Trophoblast cell (in vitro differentiated cells and primary cell): ENCODE measurements around the gene PRSS22.

Experiments
- DNase-seq, 2 donors: peaks; one replicate each; pipeline ENCODE4 v3.0.0-alpha.2; 2016
- H2AFZ ChIP-seq: 2 replicates; pipeline ENCODE4 v1.6.1; 2013; ENCODE audit warnings: low read length, moderate library complexity, mild to moderate bottlenecking; ENCODE audit not compliant: insufficient read depth, poor library complexity
- H2AK5ac ChIP-seq: 2 replicates; pipeline ENCODE4 v1.6.1; 2013; ENCODE audit warnings: mild to moderate bottlenecking, low read length
- H2BK120ac ChIP-seq: 2 replicates; pipeline ENCODE4 v1.6.1; 2013; ENCODE audit warnings: low read length, mild to moderate bottlenecking, moderate library complexity; ENCODE audit not compliant: insufficient read depth, poor library complexity
- H2BK12ac ChIP-seq: 2 replicates; pipeline ENCODE4 v1.6.1; 2013; ENCODE audit warnings: mild to moderate bottlenecking, low read length, moderate library complexity
- H2BK5ac ChIP-seq: 2 replicates; pipeline ENCODE4 v1.6.1; 2013; ENCODE audit warnings: low read length, low read depth, moderate library complexity, mild to moderate bottlenecking; ENCODE audit not compliant: poor library complexity
- H3K14ac ChIP-seq: 2 replicates; pipeline ENCODE4 v1.6.1; 2013; ENCODE audit warnings: mild to moderate bottlenecking, low read length
- H3K18ac ChIP-seq: 2 replicates; pipeline ENCODE4 v1.6.1; 2013; ENCODE audit warnings: mild to moderate bottlenecking, low read length
- H3K23ac ChIP-seq: 2 replicates; pipeline ENCODE4 v1.6.1; 2013; ENCODE audit warnings: low read length
- H3K27ac ChIP-seq: 2 replicates; pipeline ENCODE4 v1.5.1; 2013; ENCODE audit warnings: low read depth, mild to moderate bottlenecking, inconsistent platforms, low read length, moderate library complexity
- H3K27me3 ChIP-seq: 2 replicates; pipeline ENCODE4 v1.6.1; 2013; ENCODE audit warnings: inconsistent platforms, mild to moderate bottlenecking, low read length, moderate library complexity; ENCODE audit not compliant: insufficient read depth
- H3K36me3 ChIP-seq, 2 experiments: 1 replicate in 1 of 2; 2 replicates in 1 of 2; pipeline ENCODE4 v1.6.1; 2013; ENCODE audit warnings: low read length in 2 of 2, mild to moderate bottlenecking in 2 of 2, moderate library complexity in 1 of 2; ENCODE audit not compliant: insufficient read depth in 2 of 2, control insufficient read depth in 1 of 2
- H3K4ac ChIP-seq: 2 replicates; pipeline ENCODE4 v1.6.1; 2013; ENCODE audit warnings: low read depth, mild to moderate bottlenecking, low read length, moderate library complexity
- H3K4me1 ChIP-seq, 2 experiments: 1 replicate in 1 of 2; 2 replicates in 1 of 2; pipeline ENCODE4 v1.6.1; 2013; ENCODE audit warnings: low read length in 2 of 2, mild to moderate bottlenecking in 2 of 2, moderate library complexity in 1 of 2; ENCODE audit not compliant: insufficient read depth in 2 of 2, control insufficient read depth in 1 of 2
- H3K4me2 ChIP-seq: 2 replicates; pipeline ENCODE4 v1.6.1; 2013; ENCODE audit warnings: inconsistent platforms, mild to moderate bottlenecking, low read length, moderate library complexity
- H3K4me3 ChIP-seq: 2 replicates; pipeline ENCODE4 v1.5.1; 2013; ENCODE audit warnings: mild to moderate bottlenecking, low read depth, low read length, inconsistent platforms
- H3K79me1 ChIP-seq: one replicate; pipeline ENCODE4 v1.6.1; 2013; ENCODE audit warnings: low read length
- H3K79me2 ChIP-seq: 2 replicates; pipeline ENCODE4 v1.6.1; 2013; ENCODE audit warnings: low read length, mild to moderate bottlenecking; ENCODE audit not compliant: control insufficient read depth, insufficient read depth, poor library complexity
- H3K9ac ChIP-seq: 2 replicates; pipeline ENCODE4 v1.6.1; 2013; ENCODE audit warnings: mild to moderate bottlenecking, low read length
- H3K9me3 ChIP-seq: 2 replicates; pipeline ENCODE4 v1.6.1; 2013; ENCODE audit warnings: low read depth, mild to moderate bottlenecking, control low read depth, inconsistent platforms, low read length; ENCODE audit not compliant: insufficient read depth
- H4K12ac ChIP-seq: 2 replicates; pipeline ENCODE4 v1.6.1; 2013; ENCODE audit warnings: low read depth, mild to moderate bottlenecking, low read length, moderate library complexity
- H4K8ac ChIP-seq: 2 replicates; pipeline ENCODE4 v1.6.1; 2013; ENCODE audit warnings: low read depth, mild to moderate bottlenecking, low read length, moderate library complexity
- H4K91ac ChIP-seq: one replicate; pipeline ENCODE4 v1.6.1; 2013; ENCODE audit warnings: low read depth, mild to moderate bottlenecking, low read length, moderate library complexity
- WGBS: extraction: QIAGEN DNeasy Blood & Tissue Kit; methylation state at CpG from one replicate; pipeline ENCODE4 v1.1.7; 2013; ENCODE audit warnings: missing lambda C conversion rate; ENCODE audit not compliant: insufficient read length, insufficient coverage; ENCODE audit errors: extremely low coverage; 5-methylcytosine and 5-hydroxymethylcytosine counted together

Gene PRSS22

DNA sequence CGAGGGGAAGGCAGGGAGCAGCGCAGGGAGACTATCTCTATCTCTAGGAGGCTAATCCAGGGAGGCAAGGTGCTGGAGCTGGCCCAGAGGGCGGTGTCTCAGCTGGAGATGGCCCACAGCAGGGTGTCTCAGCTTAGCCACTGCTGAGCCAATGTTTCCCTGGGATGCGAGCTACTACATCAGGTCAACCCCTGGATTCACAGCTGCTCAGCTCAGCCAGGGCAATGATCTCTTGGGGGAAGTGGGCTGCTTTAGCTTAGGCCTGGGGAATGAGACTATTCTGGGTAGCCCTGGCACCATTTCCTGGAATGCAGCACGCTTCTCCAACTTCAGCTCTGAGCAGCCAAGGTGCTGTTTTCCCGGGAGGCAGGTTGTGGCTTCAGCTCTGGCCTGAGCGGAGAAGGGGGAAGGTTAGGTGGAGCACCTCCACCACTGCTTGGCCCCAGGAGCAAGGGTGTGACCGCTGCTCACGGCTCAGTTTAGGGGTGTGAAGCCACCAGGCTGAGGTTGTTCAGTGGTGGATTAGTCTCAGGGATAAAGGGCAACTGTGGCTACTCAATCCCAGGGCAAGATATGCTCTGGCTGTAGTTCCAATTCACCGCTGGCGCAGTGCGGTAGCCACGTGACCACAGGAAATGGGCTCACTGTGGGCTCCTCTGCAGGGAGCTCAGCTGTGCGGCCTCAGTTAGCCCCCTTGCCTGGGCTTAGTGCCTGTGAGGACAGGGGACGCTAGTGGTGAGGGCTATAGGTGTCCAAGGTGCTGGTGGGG lies 46.1 kb downstream of the PRSS22 start:
- no peak overlapping the region for H4K91ac ChIP-seq
- H4K8ac ChIP-seq = no peak overlapping the region
- H3K27me3 ChIP-seq = no peaks in the 10 kb centered on the region
- peaks cover 4% of the 10 kb centered on the region for H3K9me3 ChIP-seq
- no peak overlapping the region for H4K12ac ChIP-seq
- DNase-seq = no peak
- no peak overlapping the region for H2BK120ac ChIP-seq
- H3K79me1 ChIP-seq = no peaks in the 10 kb centered on the region
- H3K14ac ChIP-seq = no peak overlapping the region
- no CpG with 5 or more reads among the region's 15 CpGs for WGBS
- no peak overlapping the region for H3K18ac ChIP-seq
- H3K4me1 ChIP-seq = no peaks in the 10 kb centered on the region
- H3K23ac ChIP-seq = no peak overlapping the region
- H3K4me3 ChIP-seq = no peak overlapping the region
- no peak overlapping the region for H2BK12ac ChIP-seq
- H2AK5ac ChIP-seq = no peak overlapping the region
- H3K27ac ChIP-seq = no peak overlapping the region
- H3K4ac ChIP-seq = no peak overlapping the region
- H3K9ac ChIP-seq = no peak overlapping the region
- no peak overlapping the region for H3K4me2 ChIP-seq
- H3K79me2 ChIP-seq = no peaks in the 10 kb centered on the region
- no peak overlapping the region for H2AFZ ChIP-seq
- H3K36me3 ChIP-seq = no peaks in the 10 kb centered on the region
- no peak overlapping the region for H2BK5ac ChIP-seq

DNA sequence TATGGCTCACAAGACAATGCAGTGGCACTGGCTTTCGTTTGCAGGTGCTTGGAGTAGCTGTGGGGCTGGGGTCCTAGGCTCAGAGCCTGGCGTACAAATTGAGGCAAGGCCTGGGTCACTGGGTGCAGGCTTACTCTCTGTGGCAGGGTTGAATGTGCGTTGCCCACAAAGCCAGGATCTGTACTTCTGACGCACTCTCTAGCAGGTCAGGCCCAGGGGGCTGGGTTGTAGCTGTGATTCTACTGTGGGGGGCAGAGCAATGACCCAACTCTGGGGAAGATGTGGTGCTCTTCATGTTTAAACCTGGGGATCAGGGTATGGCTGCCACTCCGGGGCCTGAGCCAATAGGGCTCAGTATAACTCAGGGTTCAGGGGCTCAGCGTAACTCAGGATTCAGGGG lies 47.3 kb downstream of the PRSS22 start:
- Histone ChIP-seq H3K4me1 (no peaks in the 10 kb centered on the region), H4K12ac (no peak overlapping the region), H2BK5ac (no peak overlapping the region), H3K36me3 (no peaks in the 10 kb centered on the region), H2BK120ac (no peak overlapping the region), H3K9me3 (peaks cover 11% of the 10 kb centered on the region), H2AFZ (no peak overlapping the region), H3K23ac (no peak overlapping the region), H3K4me2 (no peak overlapping the region), H2AK5ac (no peak overlapping the region), H2BK12ac (no peak overlapping the region), H3K14ac (no peak overlapping the region), H4K8ac (no peak overlapping the region), H3K9ac (no peak overlapping the region), H3K18ac (no peak overlapping the region), H3K27ac (no peak overlapping the region), H4K91ac (no peak overlapping the region), H3K4ac (no peak overlapping the region), H3K79me2 (no peaks in the 10 kb centered on the region), H3K79me1 (no peaks in the 10 kb centered on the region), H3K4me3 (no peak overlapping the region), H3K27me3 (no peaks in the 10 kb centered on the region)
- no peak for DNase-seq
- no CpG with 5 or more reads among the region's 6 CpGs for WGBS

DNA sequence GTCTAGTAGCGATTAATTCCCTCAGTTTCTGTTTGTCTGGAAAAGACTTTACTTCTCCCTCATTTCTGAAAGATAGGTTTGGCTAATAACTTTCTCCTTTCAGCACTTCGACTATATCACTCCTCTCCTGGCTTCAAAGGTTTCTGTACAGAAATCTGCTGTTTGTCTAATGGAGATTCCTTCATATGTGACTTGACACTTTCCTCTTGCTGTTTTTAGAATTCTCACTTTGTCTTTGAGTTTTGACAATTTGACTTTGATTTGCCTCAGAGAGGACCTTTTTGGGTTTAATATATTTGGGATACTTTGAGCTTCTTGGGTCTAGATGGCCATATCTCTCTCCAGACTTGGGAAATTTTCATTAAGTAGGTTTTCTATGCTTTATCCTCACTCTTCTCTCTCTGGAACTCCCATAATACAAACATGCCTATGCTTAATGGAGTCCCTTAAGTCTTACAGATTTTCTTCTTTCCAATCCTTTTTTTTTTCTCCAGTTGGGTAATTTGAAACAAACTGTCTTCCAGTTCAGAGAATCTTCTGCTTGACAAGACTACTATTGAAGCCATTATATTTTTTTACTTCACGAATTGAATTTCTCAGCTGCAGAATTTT lies 48.7 kb downstream of the PRSS22 start:
- no peaks in the 10 kb centered on the region for H3K79me1 ChIP-seq
- no peaks in the 10 kb centered on the region for H3K4me1 ChIP-seq
- no peaks in the 10 kb centered on the region for H3K79me2 ChIP-seq
- DNase-seq = no peak
- no peak overlapping the region for H3K14ac ChIP-seq
- no peak overlapping the region for H3K4me2 ChIP-seq
- H2AK5ac ChIP-seq = no peak overlapping the region
- H3K36me3 ChIP-seq = no peaks in the 10 kb centered on the region
- H3K9me3 ChIP-seq = peaks cover 22% of the 10 kb centered on the region
- H4K12ac ChIP-seq = no peak overlapping the region
- H3K27me3 ChIP-seq = no peaks in the 10 kb centered on the region
- no peak overlapping the region for H3K9ac ChIP-seq
- H3K23ac ChIP-seq = no peak overlapping the region
- no peak overlapping the region for H2BK12ac ChIP-seq
- H4K8ac ChIP-seq = no peak overlapping the region
- WGBS = no CpG with 5 or more reads among the region's 3 CpGs
- no peak overlapping the region for H2BK5ac ChIP-seq
- no peak overlapping the region for H3K4ac ChIP-seq
- no peak overlapping the region for H2BK120ac ChIP-seq
- H4K91ac ChIP-seq = no peak overlapping the region
- H3K4me3 ChIP-seq = no peak overlapping the region
- no peak overlapping the region for H2AFZ ChIP-seq
- H3K27ac ChIP-seq = no peak overlapping the region
- H3K18ac ChIP-seq = no peak overlapping the region

DNA sequence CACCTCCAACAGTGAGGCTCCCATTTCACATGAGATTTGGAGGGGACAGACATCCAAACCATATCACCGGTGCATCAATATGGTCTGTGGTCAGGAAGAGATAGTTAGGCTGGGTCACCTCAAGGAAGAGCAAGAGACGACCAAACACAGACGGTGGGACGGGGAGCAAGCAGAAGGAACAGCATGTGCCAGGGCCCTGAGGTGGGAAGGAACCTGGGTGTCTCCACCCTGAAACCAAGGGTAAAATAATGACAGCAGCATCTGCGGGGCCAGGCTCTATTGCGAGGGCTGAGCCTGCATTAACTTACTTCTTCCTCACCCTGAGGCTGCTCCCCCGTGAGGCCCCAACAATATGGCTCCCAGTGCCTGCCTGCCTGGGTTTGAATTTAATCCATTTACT lies 49.8 kb downstream of the PRSS22 start:
- H3K9me3 ChIP-seq = peaks cover 26% of the 10 kb centered on the region
- H3K27ac ChIP-seq = no peak overlapping the region
- no peak overlapping the region for H3K4me2 ChIP-seq
- H2AFZ ChIP-seq = no peak overlapping the region
- no peak overlapping the region for H2BK120ac ChIP-seq
- H2BK5ac ChIP-seq = no peak overlapping the region
- H3K27me3 ChIP-seq = no peaks in the 10 kb centered on the region
- H3K23ac ChIP-seq = no peak overlapping the region
- H3K79me2 ChIP-seq = no peaks in the 10 kb centered on the region
- H3K18ac ChIP-seq = no peak overlapping the region
- no peak overlapping the region for H3K4me3 ChIP-seq
- H2AK5ac ChIP-seq = no peak overlapping the region
- no peak overlapping the region for H4K91ac ChIP-seq
- DNase-seq = no peak
- no peaks in the 10 kb centered on the region for H3K36me3 ChIP-seq
- no peak overlapping the region for H4K12ac ChIP-seq
- no peaks in the 10 kb centered on the region for H3K4me1 ChIP-seq
- H3K79me1 ChIP-seq = no peaks in the 10 kb centered on the region
- H2BK12ac ChIP-seq = no peak overlapping the region
- no peak overlapping the region for H4K8ac ChIP-seq
- no peak overlapping the region for H3K14ac ChIP-seq
- H3K4ac ChIP-seq = no peak overlapping the region
- no peak overlapping the region for H3K9ac ChIP-seq
- WGBS = no CpG with 5 or more reads among the region's 7 CpGs
